OCI-LY1 (cell line): ENCODE results near the gene TAAR5.
"Not testable (repeated sequence)": the region's sequence is repeated elsewhere in the genome, so short reads cannot be mapped to it uniquely, and the experiment has no call there.

ENCODE experiments used
- H2AFZ ChIP-seq: fragments of 200-600 bp; sonication (generic), shearing (Covaris generic); 2 replicates; pipeline ENCODE4 v1.6.0; 2014; ENCODE audit warnings: antibody characterized with exemption, mild to moderate bottlenecking, low read length
- H3F3A ChIP-seq: fragments of 200-600 bp; sonication (generic), shearing (Covaris generic); 2 replicates; pipeline ENCODE4 v1.6.0; 2014; ENCODE audit warnings: mild to moderate bottlenecking, antibody characterized with exemption, low read length, moderate library complexity; ENCODE audit not compliant: insufficient read depth
- H3K27ac ChIP-seq: fragments of 200-600 bp; sonication (generic); 2 replicates; pipeline ENCODE4 v1.5.1; 2014; ENCODE audit warnings: low read length, mixed run types, mild to moderate bottlenecking, low read depth; ENCODE audit not compliant: poor library complexity, severe bottlenecking
- H3K27me3 ChIP-seq: fragments of 200-600 bp; sonication (generic); 2 replicates; pipeline ENCODE4 v1.6.0; 2014; ENCODE audit warnings: antibody characterized with exemption, mild to moderate bottlenecking, low read length, moderate library complexity; ENCODE audit not compliant: insufficient read depth
- H3K36me3 ChIP-seq: fragments of 200-600 bp; sonication (generic); 2 replicates; pipeline ENCODE4 v1.6.1; 2014; ENCODE audit warnings: mild to moderate bottlenecking, antibody characterized with exemption, low read length, moderate library complexity, mixed read lengths; ENCODE audit not compliant: insufficient read depth
- H3K4me1 ChIP-seq: fragments of 200-600 bp; sonication (generic); 2 replicates; pipeline ENCODE4 v1.5.1; 2014; ENCODE audit warnings: mild to moderate bottlenecking, low read length, moderate library complexity; ENCODE audit not compliant: insufficient read depth, severe bottlenecking
- H3K4me2 ChIP-seq: fragments of 200-600 bp; sonication (generic), shearing (Covaris generic); 2 replicates; pipeline ENCODE4 v1.6.1; 2014; ENCODE audit warnings: low read length
- H3K4me3 ChIP-seq: fragments of 200-600 bp; sonication (generic); 2 replicates; pipeline ENCODE4 v1.5.1; 2014; ENCODE audit warnings: low read length, low read depth, mild to moderate bottlenecking, mixed read lengths; ENCODE audit not compliant: poor library complexity, severe bottlenecking
- H3K79me2 ChIP-seq: fragments of 200-600 bp; shearing (Covaris generic); 2 replicates; pipeline ENCODE4 v1.6.1; 2016; ENCODE audit warnings: mixed run types, low read length, mixed read lengths; ENCODE audit not compliant: insufficient read depth
- H3K9ac ChIP-seq: fragments of 200-600 bp; sonication (generic), shearing (Covaris generic); 2 replicates; pipeline ENCODE4 v1.6.1; 2014; ENCODE audit warnings: mild to moderate bottlenecking, low read length, mixed read lengths
- H3K9me2 ChIP-seq: fragments of 200-600 bp; sonication (generic), shearing (Covaris generic); 2 replicates; pipeline ENCODE4 v1.6.1; 2014; ENCODE audit warnings: low read depth, mild to moderate bottlenecking, low read length, mixed read lengths
- H3K9me3 ChIP-seq: fragments of 200-600 bp; shearing (Covaris generic); 2 replicates; pipeline ENCODE4 v1.6.1; 2014; ENCODE audit warnings: low read length, mixed read lengths
- H4K20me1 ChIP-seq: fragments of 200-600 bp; sonication (generic), shearing (Covaris generic); 2 replicates; pipeline ENCODE4 v1.6.0; 2016; ENCODE audit warnings: mild to moderate bottlenecking, low read length; ENCODE audit not compliant: insufficient read depth
- CTCF ChIP-seq: fragments of 200-600 bp; sonication (generic), shearing (Covaris generic); IDR thresholded peaks from 2 replicates; pipeline ENCODE4 v1.5.1; 2017; ENCODE audit warnings: mild to moderate bottlenecking, antibody characterized with exemption, low read length, moderate library complexity, mixed read lengths
- EZH2 ChIP-seq: fragments of 200-600 bp; sonication (generic), shearing (Covaris generic); IDR thresholded peaks from 2 replicates; pipeline ENCODE4 v1.8.0; 2017; ENCODE audit warnings: borderline replicate concordance, mixed run types, mild to moderate bottlenecking, antibody characterized with exemption, low read length, moderate library complexity, mixed read lengths

TAAR5 gene

GRCh38 chr6:132567566-132567965 is 22.0 kb downstream of the TAAR5 start:
- H3K4me1 ChIP-seq, result no peaks in the 10 kb centered on the region
- no peaks in the 10 kb centered on the region for H3K79me2 ChIP-seq
- no peak overlapping the region for H3K4me2 ChIP-seq
- no peaks in the 10 kb centered on the region for H3K36me3 ChIP-seq
- TF ChIP-seq EZH2 (no peak), CTCF (no peak)
- no peaks in the 10 kb centered on the region for H4K20me1 ChIP-seq
- H2AFZ ChIP-seq, result no peak overlapping the region
- no peaks in the 10 kb centered on the region for H3K9me3 ChIP-seq
- no peak overlapping the region for H3K4me3 ChIP-seq
- H3K27ac ChIP-seq, result no peak overlapping the region
- no peaks in the 10 kb centered on the region for H3K9me2 ChIP-seq
- H3K9ac ChIP-seq, result no peak overlapping the region
- H3F3A ChIP-seq, result no peaks in the 10 kb centered on the region
- no peaks in the 10 kb centered on the region for H3K27me3 ChIP-seq

GRCh38 chr6:132566404-132566803 is 23.1 kb downstream of the TAAR5 start:
- Histone ChIP-seq H2AFZ (no peak overlapping the region), H3K27me3 (no peaks in the 10 kb centered on the region), H3K4me2 (no peak overlapping the region), H3F3A (no peaks in the 10 kb centered on the region), H3K79me2 (no peaks in the 10 kb centered on the region), H3K9ac (no peak overlapping the region), H3K9me3 (no peaks in the 10 kb centered on the region), H3K9me2 (no peaks in the 10 kb centered on the region), H3K36me3 (no peaks in the 10 kb centered on the region), H3K4me1 (no peaks in the 10 kb centered on the region), H3K4me3 (no peak overlapping the region), H4K20me1 (no peaks in the 10 kb centered on the region), H3K27ac (no peak overlapping the region)
- TF ChIP-seq EZH2 (no peak), CTCF (no peak)

GRCh38 chr6:132560087-132560486 is 29.5 kb downstream of the TAAR5 start:
- H3K27me3 ChIP-seq, H3K36me3 ChIP-seq, H3K79me2 ChIP-seq, H3K4me1 ChIP-seq, H3K9me2 ChIP-seq, H3F3A ChIP-seq, H3K9me3 ChIP-seq, H3K27ac ChIP-seq, H2AFZ ChIP-seq, H4K20me1 ChIP-seq, H3K4me2 ChIP-seq, H3K4me3 ChIP-seq, H3K9ac ChIP-seq: not testable (repeated sequence)

- H3K9me2 ChIP-seq, result no peaks in the 10 kb centered on the region
- H2AFZ ChIP-seq, result no peak within 1 kb of the TSS
- no peaks in the 10 kb centered on the region for H3F3A ChIP-seq
- TF ChIP-seq EZH2, result no peak
- TF ChIP-seq CTCF, result no peak
- no peak within 1 kb of the TSS for H3K4me2 ChIP-seq
- H4K20me1 ChIP-seq, result no peaks in the 10 kb centered on the region
- no peak within 1 kb of the TSS for H3K9ac ChIP-seq
- H3K27me3 ChIP-seq, result no peaks in the 10 kb centered on the region
- no peaks in the 10 kb centered on the region for H3K36me3 ChIP-seq
- no peaks in the 10 kb centered on the region for H3K79me2 ChIP-seq
- no peak within 1 kb of the TSS for H3K27ac ChIP-seq
- no peak within 1 kb of the TSS for H3K4me3 ChIP-seq
- H3K4me1 ChIP-seq, result no peaks in the 10 kb centered on the region
- no peaks in the 10 kb centered on the region for H3K9me3 ChIP-seq
These were observed 37.2 kb downstream of the TAAR5 start, which contains the start of gene TAAR8 for GRCh38 chr6:132552372-132552771. Gene TAAR8 (plus strand): TSS chr6:132552672. CDS start chr6:132552693, 21 bp downstream.
